Measurements from ENCODE around the gene PDE5A.
"Not testable (repeated sequence)": the region's sequence is repeated elsewhere in the genome, so short reads cannot be mapped to it uniquely, and the experiment has no call there.

The PDE5A gene

DNA sequence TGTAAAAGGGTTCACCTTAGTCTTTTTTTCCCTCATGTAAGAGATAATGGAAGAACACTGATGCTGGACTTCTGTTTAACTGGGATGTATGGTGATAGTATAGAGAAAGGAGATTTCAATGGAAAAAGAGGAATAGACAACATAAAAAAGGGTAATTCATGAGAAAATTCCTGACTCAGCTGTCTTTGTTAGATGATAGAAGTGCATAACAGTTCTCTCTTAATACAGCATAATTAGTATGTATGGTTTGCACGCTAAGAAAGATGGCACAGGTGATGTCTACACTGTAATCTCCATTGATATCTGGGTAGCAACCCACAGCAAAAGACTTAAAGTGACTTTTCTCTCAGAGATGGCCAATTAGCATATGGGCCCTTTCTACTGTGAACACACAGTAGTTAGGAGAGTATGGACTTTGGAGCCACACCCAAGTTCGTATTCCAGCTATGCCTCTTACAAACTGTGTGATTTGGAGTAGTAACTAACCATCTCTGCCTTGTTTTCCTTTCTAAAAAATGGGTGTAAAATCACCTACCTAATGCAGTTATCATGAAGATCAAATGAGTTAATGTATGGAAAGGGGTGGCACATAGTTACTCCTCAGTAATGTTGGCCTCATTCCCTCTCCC lies 149.3 kb downstream of the PDE5A start:
- in situ Hi-C loops (cut with MboI; ENCODE audit: low sequenced_read_pairs, unreplicated experiment) = no loop called here

DNA sequence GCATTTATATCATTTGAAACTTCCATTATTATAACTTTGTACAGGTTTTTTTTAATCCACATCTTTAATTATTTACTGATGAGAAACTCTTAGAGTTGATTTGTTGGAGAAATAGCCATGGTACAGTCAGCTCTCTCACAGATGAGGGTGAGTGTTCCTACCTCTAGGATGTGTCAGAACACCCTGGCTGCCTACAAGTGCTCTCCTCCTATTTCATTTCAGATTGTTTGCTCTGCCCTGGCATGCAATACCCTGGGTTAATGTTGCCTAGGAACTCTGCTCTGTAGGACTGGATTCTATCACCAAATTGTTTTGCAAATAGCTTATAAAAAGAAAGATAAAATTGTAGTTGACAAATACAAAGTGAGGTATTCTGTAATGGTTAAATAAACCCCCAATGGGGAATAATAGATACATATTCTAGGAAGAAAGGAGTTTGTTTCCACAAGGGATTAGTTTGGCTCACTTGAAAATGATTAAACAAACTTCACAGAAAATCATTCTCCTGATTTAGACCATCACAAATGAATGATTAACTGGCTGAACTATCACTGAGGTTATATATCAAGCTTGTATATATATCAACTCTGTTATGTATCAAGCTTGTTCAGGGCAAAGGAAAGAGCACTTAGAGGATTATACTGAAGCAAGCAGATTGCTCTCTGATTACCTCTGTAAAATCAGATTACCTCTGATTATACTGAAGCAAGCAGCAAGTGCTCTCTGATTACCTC lies 150.0 kb downstream of the PDE5A start:
- no peak for DNase-seq (ENCODE audit: low spot score)
- in situ Hi-C loops (cut with MboI; ENCODE audit: low sequenced_read_pairs, unreplicated experiment) = no loop called here
- TF ChIP-seq CTCF (IDR thresholded peaks at IDR 0.05; ENCODE audit: borderline replicate concordance, control extremely low read depth, extremely low read depth, insufficient read depth, missing control alignments) = no peak

More for the DNA sequence above, 149.3 kb downstream of the PDE5A start:
- TF ChIP-seq CTCF (IDR thresholded peaks at IDR 0.05; ENCODE audit: borderline replicate concordance, control extremely low read depth, extremely low read depth, insufficient read depth, missing control alignments) = no peak
- no peak for DNase-seq (ENCODE audit: low spot score)

DNA sequence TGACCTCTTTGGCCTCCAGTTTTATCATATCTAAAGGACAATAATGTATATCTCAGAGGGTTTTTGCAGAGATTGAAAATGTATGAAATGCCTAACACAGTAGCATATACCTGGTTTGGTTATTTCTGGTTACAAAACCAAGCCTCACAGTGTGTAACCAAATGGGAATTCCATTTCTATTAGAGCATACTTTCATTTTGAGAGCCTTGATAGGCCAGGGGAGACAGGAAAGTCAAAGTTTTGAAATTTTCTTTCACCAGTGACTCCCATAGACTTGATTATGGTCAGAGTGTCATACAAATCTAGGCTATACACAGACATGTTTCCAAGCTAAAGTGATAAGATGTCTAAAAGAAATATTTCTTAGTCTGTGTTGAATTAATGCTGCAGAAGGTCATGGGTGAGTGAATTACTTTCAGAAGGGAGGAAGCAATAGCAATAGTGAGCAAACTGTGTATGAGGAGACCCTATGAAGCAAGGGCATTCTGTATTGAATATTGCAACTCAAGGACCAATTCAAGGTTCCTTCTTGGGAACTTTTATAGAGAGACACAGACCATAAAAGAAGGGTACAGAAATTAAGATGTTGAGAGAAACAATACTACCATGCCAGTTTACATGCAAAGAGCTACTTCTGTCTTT lies 151.1 kb downstream of the PDE5A start:
- in situ Hi-C loops (cut with MboI; ENCODE audit: low sequenced_read_pairs, unreplicated experiment) = no loop called here
- TF ChIP-seq CTCF (IDR thresholded peaks at IDR 0.05; ENCODE audit: borderline replicate concordance, control extremely low read depth, extremely low read depth, insufficient read depth, missing control alignments) = no peak
- peak; percentile 1 for DNase-seq (ENCODE audit: low spot score)

DNA sequence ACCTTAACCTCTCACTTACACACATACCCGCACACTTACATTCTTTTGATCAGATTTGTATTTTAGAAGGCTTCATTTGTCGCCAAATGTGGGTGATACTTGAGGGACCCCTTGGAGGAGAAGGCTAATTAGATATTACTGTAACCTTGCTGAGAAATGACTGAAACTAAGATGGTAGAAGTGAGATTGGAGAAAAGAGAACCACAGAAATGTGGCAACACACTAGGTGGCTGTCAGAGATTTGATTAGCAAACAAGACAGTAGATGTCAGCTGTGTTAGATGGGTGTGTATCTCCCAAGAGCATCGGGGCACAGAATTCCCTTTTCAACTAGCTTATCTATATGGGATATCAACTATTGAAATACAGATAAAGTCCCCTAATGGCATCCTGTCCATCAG lies 157.3 kb downstream of the PDE5A start:
- no peak for DNase-seq (ENCODE audit: low spot score)
- in situ Hi-C loops (cut with MboI; ENCODE audit: low sequenced_read_pairs, unreplicated experiment) = no loop called here
- no peak for TF ChIP-seq CTCF (IDR thresholded peaks at IDR 0.05; ENCODE audit: borderline replicate concordance, control extremely low read depth, extremely low read depth, insufficient read depth, missing control alignments)

GRCh38 chr4:119470737-119471063 lies 157.9 kb downstream of the PDE5A start:
- in situ Hi-C loops (cut with MboI; ENCODE audit: low sequenced_read_pairs, unreplicated experiment); DNase-seq (ENCODE audit: low spot score): not testable (repeated sequence)

DNA sequence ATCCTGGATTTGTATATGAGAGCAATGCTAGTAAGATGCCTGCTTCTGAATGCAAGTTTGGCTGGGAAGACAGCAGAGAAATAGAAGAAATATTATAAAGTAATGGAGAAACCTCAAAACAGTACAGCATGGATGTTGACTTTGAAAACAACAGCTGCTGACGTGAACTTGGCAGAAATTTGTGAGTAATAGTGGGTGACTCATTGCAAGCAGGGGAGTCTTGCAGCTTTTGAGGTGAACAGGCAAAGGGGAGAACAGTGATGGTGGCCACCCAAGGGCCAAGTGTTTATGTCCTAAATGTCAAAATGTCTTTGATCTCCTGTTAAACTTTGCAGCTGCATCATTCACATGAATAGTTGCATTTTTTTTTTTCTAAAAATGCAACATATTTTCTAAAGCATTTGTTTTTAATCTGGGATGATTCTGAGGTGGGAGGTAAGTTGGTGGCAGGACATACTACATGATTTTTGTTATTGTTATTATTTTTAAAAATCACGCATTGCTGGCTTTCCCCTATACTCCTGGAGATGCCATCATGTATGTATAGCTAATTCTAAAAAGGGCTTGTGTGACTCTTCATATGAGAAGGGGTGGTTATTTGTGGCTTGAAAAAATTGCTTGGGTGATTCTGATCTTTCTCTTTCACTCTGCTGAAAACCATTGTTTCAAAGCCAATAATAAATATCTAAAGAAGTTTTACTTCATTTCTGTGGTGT lies 158.4 kb downstream of the PDE5A start:
- in situ Hi-C loops (cut with MboI; ENCODE audit: low sequenced_read_pairs, unreplicated experiment); DNase-seq (ENCODE audit: low spot score): not testable (repeated sequence)

DNA sequence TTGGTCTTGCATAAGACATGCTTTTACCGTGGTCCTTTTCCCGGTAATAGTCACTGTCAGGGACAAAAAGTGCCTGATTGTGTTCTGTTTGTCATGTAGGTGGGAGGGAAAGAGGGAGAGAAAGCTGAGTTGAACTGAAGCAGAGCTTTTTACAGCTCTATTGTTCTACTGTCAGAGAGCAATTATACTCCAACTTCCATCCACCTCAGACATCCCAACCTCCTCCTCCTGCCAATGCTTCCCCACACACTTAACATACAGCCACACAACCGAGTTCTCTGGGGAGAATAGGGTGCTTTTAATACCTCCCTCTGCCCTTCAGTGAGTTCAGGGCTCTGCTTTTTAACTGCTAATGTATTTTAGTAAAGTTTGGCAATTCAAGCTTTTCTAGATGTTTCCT lies 159.6 kb downstream of the PDE5A start:
- DNase-seq (ENCODE audit: low spot score); in situ Hi-C loops (cut with MboI; ENCODE audit: low sequenced_read_pairs, unreplicated experiment): not testable (repeated sequence)

GRCh38 chr4:119462733-119463132 lies 165.9 kb downstream of the PDE5A start:
- DNase-seq (ENCODE audit: low spot score); in situ Hi-C loops (cut with MboI; ENCODE audit: low sequenced_read_pairs, unreplicated experiment): not testable (repeated sequence)

DNA sequence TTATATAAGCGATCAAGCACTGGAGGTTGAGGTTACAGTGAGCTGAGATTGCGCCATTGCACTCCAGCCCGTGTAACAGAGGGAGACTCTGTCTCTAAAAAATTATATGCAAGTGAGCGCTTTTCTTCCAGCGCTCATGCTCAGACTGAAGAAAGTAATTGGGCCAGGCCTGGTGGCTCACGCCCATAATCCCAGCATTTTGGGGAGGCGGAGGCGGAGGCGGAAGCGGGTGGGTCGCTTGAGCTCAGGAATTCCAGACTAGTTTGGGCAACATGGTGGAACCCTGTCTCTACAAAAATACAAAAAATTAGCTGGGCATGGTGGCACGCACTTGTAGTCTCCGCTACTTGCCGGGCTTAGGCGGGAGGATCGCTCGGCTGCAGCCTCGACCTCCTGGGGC lies 172.9 kb downstream of the PDE5A start:
- DNase-seq (ENCODE audit: low spot score); in situ Hi-C loops (cut with MboI; ENCODE audit: low sequenced_read_pairs, unreplicated experiment): not testable (repeated sequence)

GRCh38 chr4:119454491-119455270 lies 173.9 kb downstream of the PDE5A start:
- DNase-seq (ENCODE audit: low spot score) = peak; percentile 92
- in situ Hi-C loops (cut with MboI; ENCODE audit: low sequenced_read_pairs, unreplicated experiment) = not testable (repeated sequence)

DNA sequence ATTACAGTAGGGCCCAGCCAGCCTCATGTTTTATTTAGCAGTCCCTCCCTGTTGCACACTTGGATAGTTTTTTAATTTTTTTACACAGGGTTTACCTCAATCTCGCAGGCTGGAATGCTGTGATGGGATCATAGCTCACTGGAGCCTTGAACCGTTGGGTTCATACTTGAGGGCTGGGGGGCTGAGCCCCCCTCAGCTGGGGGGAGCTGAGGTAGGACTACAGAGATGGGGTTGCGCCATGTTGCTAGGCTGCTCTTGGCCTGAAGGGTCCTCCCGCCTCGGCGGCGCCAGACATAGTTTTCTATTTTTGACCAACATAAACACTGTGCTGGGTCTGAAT lies 174.5 kb downstream of the PDE5A start:
- peak; percentile 37 for DNase-seq (ENCODE audit: low spot score)
- in situ Hi-C loops (cut with MboI; ENCODE audit: low sequenced_read_pairs, unreplicated experiment) = not testable (repeated sequence)

DNA sequence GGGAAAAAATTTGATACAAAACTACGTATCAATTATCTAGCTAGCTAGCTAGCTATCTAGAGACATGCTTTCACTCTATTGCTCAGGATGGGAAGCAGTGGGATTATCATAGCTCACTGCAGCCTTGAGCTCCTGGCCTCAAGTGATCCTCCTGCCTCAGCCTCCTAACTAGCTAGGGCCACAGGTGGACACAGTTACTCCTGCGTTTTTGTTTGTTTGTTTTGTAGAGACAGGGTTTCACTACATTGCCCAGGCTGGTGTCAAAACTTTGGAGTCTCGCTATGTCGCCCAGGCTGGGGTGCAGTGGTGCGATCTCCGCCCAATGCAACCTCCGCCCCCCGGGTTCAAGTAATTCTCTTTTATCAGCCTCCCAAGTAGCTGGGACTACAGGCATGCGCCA lies 175.3 kb downstream of the PDE5A start:
- in situ Hi-C loops (cut with MboI; ENCODE audit: low sequenced_read_pairs, unreplicated experiment); DNase-seq (ENCODE audit: low spot score): not testable (repeated sequence)

Measured in GM13976 (cell line).